Lung (tissue), 12 donors: ENCODE results near the gene TTC7B. TPM values are rescaled to one million over a fixed set of nuclear protein-coding genes. Genes with fewer than 3 reads are reported as not detected.
A peak's percentile ranks its signal among the peaks of the same experiment; 100 is the strongest.

Experiments used
- ATAC-seq: fragments of 200-7000 bp; cut with Tn5 transposase; one replicate; pipeline ENCODE4 v1.9.1; 2020; ENCODE audit warnings: moderate number of reproducible peaks; ENCODE audit not compliant: insufficient read depth, low FRiP score
- DNase-seq, 3 donors: peaks; one replicate each; pipeline ENCODE4 v3.0.0-alpha.2; 2013 to 2017
- H3K27ac ChIP-seq, 2 donors: one replicate each; pipeline ENCODE4 v1.5.1; 2013; ENCODE audit warnings: mild to moderate bottlenecking in 2 of 2, moderate library complexity in 2 of 2, control low read depth in 1 of 2, inconsistent platforms in 1 of 2, low read depth in 1 of 2, low read length in 1 of 2
- H3K27me3 ChIP-seq, 3 donors: one replicate each; pipeline ENCODE4 v1.5.1; 2013; ENCODE audit warnings: low read length in 2 of 3; ENCODE audit not compliant: control insufficient read depth in 3 of 3, insufficient read depth in 3 of 3
- H3K36me3 ChIP-seq, 4 donors: one replicate each; pipeline ENCODE4 v1.5.1; 2013; ENCODE audit warnings: low read length in 4 of 4, mild to moderate bottlenecking in 1 of 4, moderate library complexity in 1 of 4; ENCODE audit not compliant: control insufficient read depth in 4 of 4, insufficient read depth in 4 of 4
- H3K4me1 ChIP-seq, 5 donors: one replicate each; pipeline ENCODE4 v1.5.1; 2013; ENCODE audit warnings: low read length in 5 of 5, mild to moderate bottlenecking in 2 of 5, moderate library complexity in 1 of 5; ENCODE audit not compliant: control insufficient read depth in 5 of 5, insufficient read depth in 5 of 5
- H3K4me3 ChIP-seq: one replicate; pipeline ENCODE4 v1.5.1; 2013; ENCODE audit warnings: mild to moderate bottlenecking, control low read depth, moderate library complexity
- H3K9ac ChIP-seq, 2 donors: one replicate each; pipeline ENCODE4 v1.5.1; 2013; ENCODE audit warnings: low read length in 2 of 2, control low read depth in 1 of 2; ENCODE audit not compliant: insufficient read depth in 1 of 2
- H3K9me3 ChIP-seq, 4 donors: one replicate each; pipeline ENCODE4 v1.5.1; 2013; ENCODE audit warnings: low read length in 3 of 4, mild to moderate bottlenecking in 1 of 4, moderate library complexity in 1 of 4; ENCODE audit not compliant: control insufficient read depth in 4 of 4, insufficient read depth in 3 of 4
- CTCF ChIP-seq: IDR thresholded peaks from 2 replicates; pipeline ENCODE4 v1.5.1; 2012; ENCODE audit warnings: mild to moderate bottlenecking; ENCODE audit errors: control extremely low read depth, extremely low read depth
- WGBS, 2 donors: extraction: QIAGEN DNeasy Blood & Tissue Kit; methylation state at CpG; one replicate each; pipeline ENCODE4 v1.1.7; 2013; 5-methylcytosine and 5-hydroxymethylcytosine counted together
- polyA plus RNA-seq, 2 donors: library from polyadenylated mRNA; stranded (reverse); fragments of 200-250 nt; gene quantifications; one replicate each; pipeline ENCODE4 v1.2.1, GENCODE V29; 2013
- total RNA-seq, 2 donors: library from RNA; depleted of rRNA in 1 of 2; stranded (reverse); fragments of >200 nt in 1 of 2; gene quantifications; one replicate each; pipeline ENCODE4 v1.2.1, GENCODE V29; 2014 to 2021
- donor health status: control.
- donor health status: control.
- donor health status: Bipolar disorder and iron deficiency.
- donor health status: healthy.
- donor health status: DM: yes; HTN: yes; CAD: no.

The TTC7B gene
- total and polyA plus RNA-seq, 4 donors = 11.0 to 39.6 (median 23.0) TPM

DNA sequence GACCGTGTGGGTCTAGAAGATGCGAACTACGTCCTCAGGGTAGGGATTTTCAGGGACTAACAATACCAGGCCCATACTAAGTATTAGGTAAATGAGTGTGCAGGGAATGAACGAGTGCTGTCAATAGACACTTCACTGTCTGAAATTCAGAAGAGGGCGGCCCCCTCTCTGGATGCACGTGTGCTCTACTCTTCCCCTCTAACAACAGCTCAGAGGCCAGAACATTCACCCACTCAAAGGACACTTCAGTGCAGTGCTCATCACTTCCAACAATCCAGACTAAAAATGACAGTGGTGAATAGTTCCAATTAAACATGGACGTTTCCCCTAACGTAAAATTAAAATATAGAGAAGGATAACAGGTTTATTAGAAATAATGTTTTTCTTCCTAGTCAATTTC lies 219.5 kb downstream of the TTC7B start:
- Histone ChIP-seq H3K27ac (no peak overlapping the region), H3K9me3 (no peaks in the 10 kb centered on the region), H3K36me3 (peaks cover 0 to 3% (median 0%) of the 10 kb centered on the region in 4 donors), H3K4me1 (peaks cover 0 to 34% (median 3%) of the 10 kb centered on the region in 5 donors), H3K9ac (peak overlapping the region in 1 of 2 donors; percentile 8), H3K4me3 (no peak overlapping the region), H3K27me3 (no peaks in the 10 kb centered on the region)
- TF ChIP-seq CTCF = no peak
- ATAC-seq = no peak
- WGBS, 2 donors = 90 to 93% methylated on average over 8 of the region's 8 CpGs
- DNase-seq = no peak

DNA sequence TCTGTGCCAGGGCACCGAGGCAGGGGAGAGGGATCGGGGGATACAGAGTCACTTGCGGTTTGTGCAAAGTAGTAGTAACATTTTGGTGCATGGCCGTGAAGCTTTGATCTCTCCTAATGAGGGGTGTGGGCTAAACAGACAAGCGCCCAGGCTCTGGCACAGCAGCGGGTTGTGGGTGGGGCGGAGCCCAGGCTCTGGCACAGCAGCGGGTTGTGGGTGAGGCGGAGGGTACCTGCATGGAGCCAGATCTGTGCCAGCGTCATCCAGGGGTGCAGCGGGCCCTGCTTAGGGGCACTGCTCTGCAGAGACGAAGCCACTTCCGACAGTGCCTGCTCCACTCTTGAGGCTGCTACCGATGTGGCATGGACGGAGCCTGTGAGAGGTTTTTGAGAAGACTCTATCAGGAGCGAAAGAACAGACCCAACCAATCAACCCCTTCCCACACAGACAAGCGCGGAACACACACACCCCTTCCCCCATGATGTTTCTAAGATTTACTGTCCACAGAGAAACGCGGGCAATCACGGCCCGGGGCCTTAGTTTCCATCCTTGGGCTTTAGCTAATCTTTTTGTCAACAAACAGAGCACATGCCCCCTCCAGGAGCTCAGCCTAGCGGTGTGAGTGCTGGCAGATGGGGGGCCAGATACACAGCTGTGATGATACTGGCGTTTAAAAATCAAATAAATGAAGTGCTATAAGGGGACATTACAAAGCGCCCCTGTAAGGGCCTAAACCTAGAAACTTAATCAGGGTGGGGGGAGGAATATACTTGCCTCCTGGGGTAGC lies 222.8 kb downstream of the TTC7B start:
- H3K4me1 ChIP-seq = peaks cover 0 to 19% (median 0%) of the 10 kb centered on the region in 5 donors
- no peak overlapping the region for H3K4me3 ChIP-seq
- no peak for DNase-seq
- H3K9me3 ChIP-seq = no peaks in the 10 kb centered on the region
- no peaks in the 10 kb centered on the region for H3K27me3 ChIP-seq
- H3K9ac ChIP-seq = no peak overlapping the region
- WGBS, 2 donors = 91 to 92% methylated on average over 25 of the region's 25 CpGs
- peaks cover 0 to 3% (median 0%) of the 10 kb centered on the region in 4 donors for H3K36me3 ChIP-seq
- H3K27ac ChIP-seq = no peak overlapping the region
- no peak for ATAC-seq
- TF ChIP-seq CTCF = no peak

DNA sequence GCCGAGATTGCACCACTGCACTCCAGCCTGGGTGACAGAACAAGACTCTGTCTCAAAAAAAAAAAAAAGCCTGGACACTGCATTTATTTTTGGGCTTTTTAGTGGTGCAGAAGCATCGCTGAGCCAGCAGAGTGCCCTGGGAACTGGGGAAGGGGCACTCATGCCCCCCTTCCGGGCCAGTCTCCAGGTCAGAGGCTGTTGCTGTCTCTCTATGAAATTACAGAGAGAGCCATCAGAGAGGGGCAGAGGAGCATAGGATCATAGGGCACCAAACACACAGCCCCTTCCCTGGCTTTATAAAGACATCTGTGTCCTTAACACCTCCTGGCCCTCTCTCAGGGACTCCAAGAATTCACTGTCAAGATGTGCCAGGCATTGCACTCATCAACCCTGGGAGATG lies 223.6 kb downstream of the TTC7B start:
- H3K9ac ChIP-seq = no peak overlapping the region
- H3K27me3 ChIP-seq = no peaks in the 10 kb centered on the region
- H3K36me3 ChIP-seq = peaks cover 0 to 3% (median under 1%) of the 10 kb centered on the region in 4 donors
- DNase-seq (no peak), ATAC-seq (no peak)
- no peak overlapping the region for H3K27ac ChIP-seq
- TF ChIP-seq CTCF = no peak
- no peak overlapping the region for H3K4me3 ChIP-seq
- 96 to 100% methylated on average over 2 to 3 of the region's 3 CpGs for WGBS, 2 donors
- no peaks in the 10 kb centered on the region for H3K9me3 ChIP-seq
- H3K4me1 ChIP-seq = peaks cover 0 to 19% (median 0%) of the 10 kb centered on the region in 5 donors
